SK-N-SH (cell line): Measurements from ENCODE around the gene MYO7A. TPM values are rescaled to one million over a fixed set of nuclear protein-coding genes. Genes with fewer than 3 reads are reported as not detected.

Experiments used
- CTCF ChIA-PET: fragments of 300-600, 350-600 bp; formaldehyde crosslinking; extraction: SDS; loops from one replicate; lab custom pipeline; 2021; lab: Yijun Ruan, JAX
- POLR2A ChIA-PET: fragments of 350-600 bp; sonication (Branson Sonifier 250); formaldehyde crosslinking; extraction: SDS; loops from one replicate; lab custom pipeline; 2020; ENCODE audit warnings: antibody characterized with exemption, inconsistent platforms; lab: Yijun Ruan, JAX
- DNase-seq: peaks from one replicate; pipeline ENCODE4 v3.0.0; 2012
- H2AFZ ChIP-seq: fragments of 200-600 bp; sonication (generic); 2 replicates; pipeline ENCODE4 v1.8.1; 2016; ENCODE audit warnings: antibody characterized with exemption, mild to moderate bottlenecking, low read depth
- H3F3A ChIP-seq: fragments of 200-600 bp; sonication (generic); replicated peaks from 2 replicates; pipeline ENCODE3; 2016; ENCODE audit warnings: antibody characterized with exemption, mild to moderate bottlenecking; ENCODE audit not compliant: insufficient read depth
- H3K27ac ChIP-seq, 2 experiments: fragments of 200-500 bp in 1 of 2; fragments of 200-600 bp in 1 of 2; sonication (Bioruptor generic) in 1 of 2; sonication (generic), shearing (Covaris generic) in 1 of 2; 2 replicates each; pipeline versions ENCODE4 v1.5.1 to v1.6.1; 2014 to 2016; ENCODE audit warnings: low read depth in 2 of 2, inconsistent platforms in 1 of 2, low read length in 1 of 2, mild to moderate bottlenecking in 1 of 2, mixed read lengths in 1 of 2
- H3K27me3 ChIP-seq: fragments of 200-600 bp; sonication (generic), shearing (Covaris generic); 2 replicates; pipeline ENCODE4 v1.6.1; 2016; ENCODE audit warnings: mixed run types; ENCODE audit not compliant: insufficient read depth
- H3K36me3 ChIP-seq, 2 experiments: fragments of 200-500 bp in 1 of 2; fragments of 200-600 bp in 1 of 2; sonication (Bioruptor generic) in 1 of 2; sonication (generic) in 1 of 2; replicated peaks in 1 of 2; 2 replicates each; pipeline versions ENCODE3 to v1.5.1; 2014 to 2016; ENCODE audit warnings: low read length in 1 of 2, mild to moderate bottlenecking in 1 of 2; ENCODE audit not compliant: insufficient read depth in 2 of 2, control insufficient read depth in 1 of 2
- H3K4me1 ChIP-seq, 2 experiments: fragments of 200-500 bp in 1 of 2; fragments of 200-600 bp in 1 of 2; sonication (Bioruptor generic) in 1 of 2; sonication (generic), shearing (Covaris generic) in 1 of 2; 2 replicates each; pipeline versions ENCODE4 v1.5.1 to v1.6.1; 2014 to 2016; ENCODE audit warnings: low read depth in 1 of 2, low read length in 1 of 2, mixed run types in 1 of 2; ENCODE audit not compliant: insufficient read depth in 2 of 2, control insufficient read depth in 1 of 2
- H3K4me2 ChIP-seq: fragments of 200-600 bp; sonication (generic), shearing (Covaris generic); 2 replicates; pipeline ENCODE4 v1.6.1; 2017; ENCODE audit warnings: mixed run types
- H3K4me3 ChIP-seq, 2 experiments: fragments of 200-500 bp in 1 of 2; fragments of 200-600 bp in 1 of 2; sonication (Bioruptor generic) in 1 of 2; sonication (generic), shearing (Covaris generic) in 1 of 2; 2 replicates each; pipeline versions ENCODE4 v1.5.1 to v1.8.1; 2014 to 2016; ENCODE audit warnings: low read depth in 2 of 2, inconsistent platforms in 1 of 2, low read length in 1 of 2, mild to moderate bottlenecking in 1 of 2, mixed read lengths in 1 of 2, moderate library complexity in 1 of 2
- H3K79me2 ChIP-seq: fragments of 200-600 bp; sonication (generic); 2 replicates; pipeline ENCODE4 v1.8.1; 2017; ENCODE audit warnings: mild to moderate bottlenecking; ENCODE audit not compliant: insufficient read depth
- H3K9ac ChIP-seq: fragments of 200-600 bp; sonication (generic); 2 replicates; pipeline ENCODE4 v1.6.1; 2017; ENCODE audit warnings: mixed run types
- H3K9me2 ChIP-seq: fragments of 200-600 bp; sonication (generic); 2 replicates; pipeline ENCODE4 v1.6.1; 2017; ENCODE audit warnings: mixed run types
- H3K9me3 ChIP-seq: fragments of 200-600 bp; sonication (generic); 2 replicates; pipeline ENCODE4 v1.6.1; 2017; ENCODE audit warnings: mixed run types, mild to moderate bottlenecking, moderate library complexity
- H4K20me1 ChIP-seq: fragments of 200-600 bp; sonication (generic); 2 replicates; pipeline ENCODE4 v1.6.1; 2017; ENCODE audit warnings: mild to moderate bottlenecking, mixed run types; ENCODE audit not compliant: insufficient read depth
- CTCF ChIP-seq: fragments of 200-600 bp; sonication (generic); IDR thresholded peaks from 2 replicates; pipeline ENCODE4 v1.6.1; 2017; ENCODE audit warnings: antibody characterized with exemption, mild to moderate bottlenecking, moderate library complexity
- ELF1 ChIP-seq: IDR thresholded peaks from 2 replicates; pipeline ENCODE4 v1.4.0; 2012
- EZH2phosphoT487 ChIP-seq: fragments of 200-600 bp; sonication (generic); IDR thresholded peaks from 2 replicates; pipeline ENCODE4 v1.6.1; 2017; ENCODE audit warnings: low read depth, mixed run types, mild to moderate bottlenecking, antibody characterized with exemption, moderate library complexity, borderline replicate concordance
- FOSL2 ChIP-seq: IDR thresholded peaks from 2 replicates; pipeline ENCODE4 v1.4.0; 2012; ENCODE audit warnings: low read depth, mild to moderate bottlenecking, moderate library complexity, borderline replicate concordance
- FOXJ3 ChIP-seq: sonication (generic); formaldehyde crosslinking; IDR thresholded peaks from 2 replicates; pipeline ENCODE4 v1.5.1; 2020; ENCODE audit warnings: mild to moderate bottlenecking, missing genetic modification reagents
- FOXM1 ChIP-seq: IDR thresholded peaks from 2 replicates; pipeline ENCODE4 v1.4.0; 2012; ENCODE audit warnings: low read depth, mild to moderate bottlenecking
- MAX ChIP-seq: IDR thresholded peaks from 2 replicates; pipeline ENCODE4 v1.4.0; 2012; ENCODE audit warnings: low read depth
- PBX3 ChIP-seq: IDR thresholded peaks from 2 replicates; pipeline ENCODE4; 2012
- RCOR1 ChIP-seq: fragments of 150-350 bp; IDR thresholded peaks from 2 replicates; pipeline ENCODE4 v1.6.1; 2017; ENCODE audit warnings: antibody characterized with exemption, low read length
- REST ChIP-seq: IDR thresholded peaks from 2 replicates; pipeline ENCODE4 v1.6.1; 2012; ENCODE audit warnings: mild to moderate bottlenecking, low read depth, low read length, moderate library complexity
- RFX5 ChIP-seq: IDR thresholded peaks from 2 replicates; pipeline ENCODE4 v1.6.1; 2012; ENCODE audit warnings: mild to moderate bottlenecking, improper control_type of control experiment, low read length
- SIN3A ChIP-seq: IDR thresholded peaks from 2 replicates; pipeline ENCODE4 v1.6.1; 2012; ENCODE audit warnings: low read depth, mild to moderate bottlenecking, low read length, moderate library complexity, borderline replicate concordance
- SMC3 ChIP-seq: IDR thresholded peaks from 2 replicates; pipeline ENCODE4 v1.6.1; 2012; ENCODE audit warnings: low read depth, low read length, improper control_type of control experiment
- TEAD4 ChIP-seq: IDR thresholded peaks from 2 replicates; pipeline ENCODE4 v1.4.0; 2012; ENCODE audit warnings: mild to moderate bottlenecking, borderline replicate concordance; ENCODE audit not compliant: insufficient read depth
- YY1 ChIP-seq: IDR thresholded peaks from 2 replicates; pipeline ENCODE4 v1.4.0; 2012; ENCODE audit warnings: low read depth, mild to moderate bottlenecking
- WGBS: methylation state at CpG from one replicate; pipeline ENCODE4 v1.1.6; 2017; ENCODE audit warnings: low lambda C conversion rate; 5-methylcytosine and 5-hydroxymethylcytosine counted together
- polyA plus RNA-seq, 3 experiments: library from polyadenylated mRNA; depleted of rRNA; stranded (reverse); fragments of >200 nt; gene quantifications; 2 replicates each; pipeline ENCODE4 v1.2.3, GENCODE V29; 2012
- TF ChIP-seq, protein P1 (sequence below): IDR thresholded peaks from 2 replicates; pipeline ENCODE4 v1.4.0; 2012; ENCODE audit warnings: low read depth, borderline replicate concordance

Gene MYO7A
- polyA plus RNA-seq, 1 of the 3 experiments (the other 2 are of a cell fraction), result 0.08 TPM

DNA sequence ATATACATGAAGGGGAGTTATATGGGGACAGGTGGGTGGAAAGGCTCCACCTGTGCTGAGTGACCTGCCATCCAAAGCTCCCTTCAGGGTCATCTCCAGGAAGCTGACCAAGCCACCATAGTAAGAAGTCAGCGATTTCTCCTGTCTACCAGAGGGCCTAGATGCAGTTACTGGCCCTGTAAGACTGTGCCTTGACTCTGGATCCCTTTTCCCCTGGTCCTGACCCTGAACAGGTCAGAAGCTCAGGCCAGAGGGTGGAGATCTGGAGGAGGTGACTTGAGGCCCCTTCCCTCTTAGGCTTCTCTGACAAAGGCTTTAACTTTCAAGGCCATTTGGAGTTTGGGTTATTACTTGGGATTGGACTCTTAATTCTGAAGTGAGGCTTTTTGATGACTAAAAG lies 103.8 kb downstream of the MYO7A start:
- Histone ChIP-seq H3K4me2 (no peak overlapping the region), H3K9me2 (no peaks in the 10 kb centered on the region), H3K9me3 (no peaks in the 10 kb centered on the region), H3F3A (no peaks in the 10 kb centered on the region), H3K4me1 (no peaks in the 10 kb centered on the region), H3K9ac (no peak overlapping the region), H3K27me3 (no peaks in the 10 kb centered on the region), H3K36me3 (no peaks in the 10 kb centered on the region), H3K4me3 (no peak overlapping the region)
- 17% methylated on average over 1 of the region's 1 CpG for WGBS
- DNase-seq, result no peak
- POLR2A ChIA-PET, result no interaction called here
- TF ChIP-seq FOXM1 (no peak), RCOR1 (no peak), REST (no peak), FOSL2 (no peak), MAX (no peak), YY1 (no peak), TEAD4 (no peak), FOXJ3 (no peak), SIN3A (no peak), EZH2phosphoT487 (no peak), SMC3 (no peak), CTCF (no peak), PBX3 (no peak), RFX5 (no peak), ELF1 (no peak)
- TF ChIP-seq, protein P1, sequence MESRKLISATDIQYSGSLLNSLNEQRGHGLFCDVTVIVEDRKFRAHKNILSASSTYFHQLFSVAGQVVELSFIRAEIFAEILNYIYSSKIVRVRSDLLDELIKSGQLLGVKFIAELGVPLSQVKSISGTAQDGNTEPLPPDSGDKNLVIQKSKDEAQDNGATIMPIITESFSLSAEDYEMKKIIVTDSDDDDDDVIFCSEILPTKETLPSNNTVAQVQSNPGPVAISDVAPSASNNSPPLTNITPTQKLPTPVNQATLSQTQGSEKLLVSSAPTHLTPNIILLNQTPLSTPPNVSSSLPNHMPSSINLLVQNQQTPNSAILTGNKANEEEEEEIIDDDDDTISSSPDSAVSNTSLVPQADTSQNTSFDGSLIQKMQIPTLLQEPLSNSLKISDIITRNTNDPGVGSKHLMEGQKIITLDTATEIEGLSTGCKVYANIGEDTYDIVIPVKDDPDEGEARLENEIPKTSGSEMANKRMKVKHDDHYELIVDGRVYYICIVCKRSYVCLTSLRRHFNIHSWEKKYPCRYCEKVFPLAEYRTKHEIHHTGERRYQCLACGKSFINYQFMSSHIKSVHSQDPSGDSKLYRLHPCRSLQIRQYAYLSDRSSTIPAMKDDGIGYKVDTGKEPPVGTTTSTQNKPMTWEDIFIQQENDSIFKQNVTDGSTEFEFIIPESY, result no peak
- TF ChIP-seq, all 33 proteins: peak for 0
- H3K79me2 ChIP-seq, result no peaks in the 10 kb centered on the region
- H3K27ac ChIP-seq, result no peak overlapping the region
- no peak overlapping the region for H2AFZ ChIP-seq
- H4K20me1 ChIP-seq, result no peaks in the 10 kb centered on the region
- CTCF ChIA-PET, result interaction anchor here (1.1 to 1.3 kb wide), 3 partner anchors 10 to 316 kb away, joined by 3 to 6 read pairs (median 4); no protein-coding TSS in a partner anchor
